Measurements from ENCODE around the gene SLC28A1. TPM values are rescaled to one million over a fixed set of nuclear protein-coding genes. Genes with fewer than 3 reads are reported as not detected.

SLC28A1 gene
- total RNA-seq, 1 experiment from 2014 or later, result not detected

GRCh38 chr15:84988909-84989644 lies 104.6 kb downstream of the SLC28A1 start:
- ChIA-PET RAD21 (ENCODE audit: low non-redundant PET in 1 of 2, low total read pairs in 2 of 2, uncharacterized antibody in 2 of 2, unreplicated experiment in 2 of 2) (no interaction called here), CTCF (no interaction called here), POLR2A (no interaction called here)
- ATAC-seq (no peak), DNase-seq (ENCODE audit: low read depth, low spot score) (no peak)
- no peaks in the 10 kb centered on the region for H3K36me3 ChIP-seq (ENCODE audit: control insufficient read depth in 1 of 2, insufficient read depth in 2 of 2, low read length in 2 of 2)
- peaks cover 13 to 25% of the 10 kb centered on the region in 2 experiments for H3K4me1 ChIP-seq (ENCODE audit: control insufficient read depth in 1 of 2, insufficient read depth in 2 of 2, low read length in 2 of 2)
- no peaks in the 10 kb centered on the region for H3K27me3 ChIP-seq (ENCODE audit: insufficient read depth, low read length)
- no peak overlapping the region for H3K4me2 ChIP-seq (ENCODE audit: low read length)
- no peak for TF ChIP-seq FOSL1 (IDR thresholded peaks at IDR 0.05; ENCODE audit: low read depth)
- no peak for TF ChIP-seq SIN3A (IDR thresholded peaks at IDR 0.05; ENCODE audit: low read depth)
- TF ChIP-seq ZNF274 (IDR thresholded peaks at IDR 0.05; ENCODE audit: low read depth, low read length), result no peak
- no peak for TF ChIP-seq CEBPB (IDR thresholded peaks at IDR 0.05; ENCODE audit: low read depth)
- TF ChIP-seq, protein P1, sequence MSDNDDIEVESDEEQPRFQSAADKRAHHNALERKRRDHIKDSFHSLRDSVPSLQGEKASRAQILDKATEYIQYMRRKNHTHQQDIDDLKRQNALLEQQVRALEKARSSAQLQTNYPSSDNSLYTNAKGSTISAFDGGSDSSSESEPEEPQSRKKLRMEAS (IDR thresholded peaks at IDR 0.05), result no peak
- TF ChIP-seq JUND (IDR thresholded peaks at IDR 0.05), result no peak
- TF ChIP-seq TCF7L2 (IDR thresholded peaks at IDR 0.05; ENCODE audit: borderline replicate concordance, extremely low read depth, insufficient read depth, insufficient read length), result no peak
- no peak for TF ChIP-seq EZH2phosphoT487 (IDR thresholded peaks at IDR 0.05; ENCODE audit: borderline replicate concordance)
- no peak for TF ChIP-seq SRF (IDR thresholded peaks at IDR 0.05; ENCODE audit: low read depth)
- TF ChIP-seq ATF3 (IDR thresholded peaks at IDR 0.05), result no peak
- TF ChIP-seq POLR2AphosphoS5 (IDR thresholded peaks at IDR 0.05; ENCODE audit: low read depth, low read length), result no peak
- TF ChIP-seq ZFX (IDR thresholded peaks at IDR 0.05), result no peak
- TF ChIP-seq RAD21 (IDR thresholded peaks at IDR 0.05; ENCODE audit: low read depth), result no peak
- TF ChIP-seq CBX3 (IDR thresholded peaks at IDR 0.05; ENCODE audit: low read depth), result no peak
- no peak for TF ChIP-seq SP1 (IDR thresholded peaks at IDR 0.05; ENCODE audit: low read depth)
- no peak overlapping the region for H3K4me3 ChIP-seq (replicated peaks in 1 of 2; ENCODE audit: low read depth in 1 of 2, low read length in 2 of 2)
- no peak overlapping the region for H2AFZ ChIP-seq (ENCODE audit: low read depth, low read length, poor library complexity, severe bottlenecking)
- H4K20me1 ChIP-seq (ENCODE audit: insufficient read depth), result no peaks in the 10 kb centered on the region
- intact Hi-C loops (cut with micrococcal nuclease), result no loop called here
- BruUV-seq (replicated peaks), result no TSS peak
- no peaks in the 10 kb centered on the region for H3K9me2 ChIP-seq (ENCODE audit: insufficient read depth)
- no peak overlapping the region for H3K9ac ChIP-seq (ENCODE audit: low read length)
- H3K27ac ChIP-seq (ENCODE audit: low read depth, low read length), result no peak overlapping the region
- no peaks in the 10 kb centered on the region for H3K9me3 ChIP-seq (ENCODE audit: control insufficient read depth in 1 of 2, insufficient read depth in 1 of 2, low read depth in 1 of 2, low read length in 2 of 2)
- H3K79me2 ChIP-seq (ENCODE audit: insufficient read depth, low read length), result peaks cover 92% of the 10 kb centered on the region
